Gastroesophageal sphincter (tissue), 3 donors: ENCODE data around the gene SERPINH1.

Experiments used
- CTCF ChIP-seq, 4 experiments: fragments of 200-600 bp in 2 of 4; fragments of 450-650 bp in 2 of 4; sonication (generic) in 1 of 4; IDR thresholded peaks; one replicate each; pipeline ENCODE4 v1.5.1; 2017 to 2019; ENCODE audit warnings: antibody characterized with exemption in 4 of 4, mild to moderate bottlenecking in 2 of 4, moderate library complexity in 2 of 4
- POLR2A ChIP-seq, 2 donors: fragments of 450-650 bp; IDR thresholded peaks; one replicate each; pipeline ENCODE4 v1.6.1; 2017; ENCODE audit warnings: antibody characterized with exemption in 2 of 2, mild to moderate bottlenecking in 2 of 2, moderate library complexity in 1 of 2

- TF ChIP-seq CTCF (IDR thresholded peaks at IDR 0.05) (no peak), POLR2A (IDR thresholded peaks at IDR 0.05) (no peak)
Measured at GRCh38 chr11:75586395-75586794, 24.3 kb downstream of the SERPINH1 start.
